ENCODE results near the gene TRAF1. TPM values are rescaled to one million over a fixed set of nuclear protein-coding genes. Genes with fewer than 3 reads are reported as not detected.

TRAF1 gene
- polyA plus RNA-seq, 1 donor from 2014 or later: 0.89 TPM

GRCh38 chr9:120861935-120862334 is 64.7 kb downstream of the TRAF1 start:
- H3F3A ChIP-seq (ENCODE audit: insufficient read depth, low read length, poor library complexity, severe bottlenecking): no peaks in the 10 kb centered on the region
- no peak overlapping the region for H3K9ac ChIP-seq (ENCODE audit: low read length)
- no peaks in the 10 kb centered on the region for H3K36me3 ChIP-seq (ENCODE audit: insufficient read depth, low read length)
- H4K20me1 ChIP-seq (ENCODE audit: insufficient read depth): no peaks in the 10 kb centered on the region
- H3K9me2 ChIP-seq (ENCODE audit: insufficient read depth, low read length): no peaks in the 10 kb centered on the region
- H3K79me2 ChIP-seq (replicated peaks; ENCODE audit: insufficient read depth, low read length): no peaks in the 10 kb centered on the region
- no peaks in the 10 kb centered on the region for H3K27me3 ChIP-seq (ENCODE audit: insufficient read depth, low read depth, low read length)
- TF ChIP-seq SMC3 (conservative IDR thresholded peaks at IDR 0.05; ENCODE audit: poor library complexity) (no peak), MXI1 (conservative IDR thresholded peaks at IDR 0.05; ENCODE audit: poor library complexity, severe bottlenecking) (no peak), REST (IDR thresholded peaks at IDR 0.05; ENCODE audit: borderline replicate concordance) (no peak), CTCF (IDR thresholded peaks at IDR 0.05; ENCODE audit: poor library complexity, severe bottlenecking) (no peak), POLR2AphosphoS5 (IDR thresholded peaks at IDR 0.05) (no peak)
- H2AFZ ChIP-seq (ENCODE audit: low read depth, low read length): no peak overlapping the region
- H3K27ac ChIP-seq (ENCODE audit: low read length): no peak overlapping the region
- H3K9me3 ChIP-seq (ENCODE audit: low read length): no peaks in the 10 kb centered on the region
- no peak overlapping the region for H3K4me2 ChIP-seq (ENCODE audit: low read length)
- no peak overlapping the region for H3K4me3 ChIP-seq (ENCODE audit: low read length)

- H3K27me3 ChIP-seq (ENCODE audit: insufficient read depth, low read depth, low read length): no peaks in the 10 kb centered on the region
- no peak overlapping the region for H2AFZ ChIP-seq (ENCODE audit: low read depth, low read length)
- H3K79me2 ChIP-seq (replicated peaks; ENCODE audit: insufficient read depth, low read length): no peaks in the 10 kb centered on the region
- no peaks in the 10 kb centered on the region for H3K36me3 ChIP-seq (ENCODE audit: insufficient read depth, low read length)
- no peaks in the 10 kb centered on the region for H4K20me1 ChIP-seq (ENCODE audit: insufficient read depth)
- no peaks in the 10 kb centered on the region for H3K9me3 ChIP-seq (ENCODE audit: low read length)
- no peak overlapping the region for H3K9ac ChIP-seq (ENCODE audit: low read length)
- H3K9me2 ChIP-seq (ENCODE audit: insufficient read depth, low read length): no peaks in the 10 kb centered on the region
- H3K27ac ChIP-seq (ENCODE audit: low read length): no peak overlapping the region
- TF ChIP-seq RAD21 (conservative IDR thresholded peaks at IDR 0.05) (no peak), TAF1 (IDR thresholded peaks at IDR 0.05; ENCODE audit: low read depth) (no peak), EZH2 (IDR thresholded peaks at IDR 0.05; ENCODE audit: borderline replicate concordance, insufficient read depth, low read length, poor library complexity, severe bottlenecking) (no peak), CTCF (IDR thresholded peaks at IDR 0.05; ENCODE audit: poor library complexity, severe bottlenecking) (no peak), MXI1 (conservative IDR thresholded peaks at IDR 0.05; ENCODE audit: poor library complexity, severe bottlenecking) (no peak), REST (IDR thresholded peaks at IDR 0.05; ENCODE audit: borderline replicate concordance) (no peak), SMC3 (conservative IDR thresholded peaks at IDR 0.05; ENCODE audit: poor library complexity) (no peak), EP300 (conservative IDR thresholded peaks at IDR 0.05; ENCODE audit: poor library complexity, severe bottlenecking) (no peak), POLR2AphosphoS5 (IDR thresholded peaks at IDR 0.05) (no peak)
- no peak overlapping the region for H3K4me2 ChIP-seq (ENCODE audit: low read length)
- no peak overlapping the region for H3K4me3 ChIP-seq (ENCODE audit: low read length)
- no peaks in the 10 kb centered on the region for H3F3A ChIP-seq (ENCODE audit: insufficient read depth, low read length, poor library complexity, severe bottlenecking)
These were observed 66.5 kb downstream of the TRAF1 start for GRCh38 chr9:120860083-120860482.

Measured in neural cell (in vitro differentiated cells).